ENCODE results near the gene SBNO2.
A peak's percentile ranks its signal among the peaks of the same experiment; 100 is the strongest.

SBNO2 gene

GRCh38 chr19:1106841-1107660 lies 67.0 kb downstream of the SBNO2 start:
- DNase-seq (ENCODE audit: low read depth, low spot score) = no peak

GRCh38 chr19:1105873-1106840 lies 67.9 kb downstream of the SBNO2 start:
- DNase-seq (ENCODE audit: low read depth, low spot score) = no peak

GRCh38 chr19:1105008-1105872 lies 68.8 kb downstream of the SBNO2 start:
- no peak for DNase-seq (ENCODE audit: low read depth, low spot score)

GRCh38 chr19:1104311-1105007 lies 69.6 kb downstream of the SBNO2 start:
- no peak for DNase-seq (ENCODE audit: low read depth, low spot score)

GRCh38 chr19:1103708-1104310 lies 70.3 kb downstream of the SBNO2 start, which contains the start of gene GPX4:
Gene GPX4 (plus strand): TSS chr19:1103994. CDS start chr19:1104044, 50 bp downstream.
- peak; percentile 100 for DNase-seq (ENCODE audit: low read depth, low spot score)

GRCh38 chr19:1103132-1103707 lies 70.8 kb downstream of the SBNO2 start:
- DNase-seq (ENCODE audit: low read depth, low spot score) = no peak

GRCh38 chr19:1102407-1103131 lies 71.5 kb downstream of the SBNO2 start:
- peak; percentile 90 for DNase-seq (ENCODE audit: low read depth, low spot score)

GRCh38 chr19:1101337-1101698 lies 72.8 kb downstream of the SBNO2 start:
- no peak for DNase-seq (ENCODE audit: low read depth, low spot score)

GRCh38 chr19:1098177-1099051 lies 75.7 kb downstream of the SBNO2 start:
- no peak for DNase-seq (ENCODE audit: low read depth, low spot score)

- no peak for DNase-seq (ENCODE audit: low read depth, low spot score)
Observed at GRCh38 chr19:1097810-1098176, 76.3 kb downstream of the SBNO2 start.

GRCh38 chr19:1094978-1095701 lies 78.9 kb downstream of the SBNO2 start, which contains the start of gene POLR2E:
Gene POLR2E (minus strand): TSS chr19:1095375. CDS start chr19:1095315, 60 bp downstream.
- peak; percentile 95 for DNase-seq (ENCODE audit: low read depth, low spot score)

- no peak for DNase-seq (ENCODE audit: low read depth, low spot score)
Observed at GRCh38 chr19:1094655-1094977, 79.5 kb downstream of the SBNO2 start.

- no peak for DNase-seq (ENCODE audit: low read depth, low spot score)
Observed at GRCh38 chr19:1093811-1094553, 80.1 kb downstream of the SBNO2 start.

GRCh38 chr19:1093330-1093729 lies 80.7 kb downstream of the SBNO2 start:
- no peak for DNase-seq (ENCODE audit: low read depth, low spot score)

GRCh38 chr19:1091544-1092175 lies 82.4 kb downstream of the SBNO2 start:
- no peak for DNase-seq (ENCODE audit: low read depth, low spot score)

GRCh38 chr19:1090731-1091543 lies 83.1 kb downstream of the SBNO2 start:
- DNase-seq (ENCODE audit: low read depth, low spot score) = no peak
